OCI-LY7 (cell line): ENCODE data around the gene MAMSTR. TPM values are rescaled to one million over a fixed set of nuclear protein-coding genes. Genes with fewer than 3 reads are reported as not detected.

Experiments used
- BruUV-seq: library from RNA; stranded (reverse); fragments of 400-500 nt; replicated peaks from 2 replicates; lab custom pipeline; 2021; lab: Mats Ljungman, UMichigan
- CTCF ChIA-PET: fragments of 300-600 bp; sonication (Branson Sonifier 250); formaldehyde crosslinking; loops from one replicate; lab custom pipeline; 2022; ENCODE audit warnings: antibody characterized with exemption; ENCODE audit not compliant: unreplicated experiment; lab: Charles Lee
- POLR2A ChIA-PET: fragments of 300-600 bp; sonication (Branson Sonifier 250); formaldehyde crosslinking; loops from one replicate; lab custom pipeline; 2022; ENCODE audit warnings: antibody characterized with exemption; lab: Charles Lee
- DNase-seq: peaks from one replicate; pipeline ENCODE4 v3.0.0-alpha.2; 2015; ENCODE audit warnings: low spot score
- H2AFZ ChIP-seq: fragments of 200-600 bp; sonication (generic), shearing (Covaris generic); 2 replicates; pipeline ENCODE4 v1.6.1; 2014; ENCODE audit warnings: mild to moderate bottlenecking, antibody characterized with exemption, low read length, moderate library complexity
- H3K27ac ChIP-seq: fragments of 200-600 bp; sonication (generic); 2 replicates; pipeline ENCODE4 v1.5.1; 2014; ENCODE audit warnings: mixed run types, low read depth, mild to moderate bottlenecking, moderate library complexity, low read length, inconsistent platforms; ENCODE audit not compliant: poor library complexity, severe bottlenecking
- H3K36me3 ChIP-seq: fragments of 200-600 bp; sonication (generic); 2 replicates; pipeline ENCODE4 v1.6.1; 2014; ENCODE audit warnings: mild to moderate bottlenecking, antibody characterized with exemption, low read length, moderate library complexity, mixed read lengths; ENCODE audit not compliant: insufficient read depth
- H3K4me1 ChIP-seq: fragments of 200-600 bp; sonication (generic); 2 replicates; pipeline ENCODE4 v1.5.1; 2014; ENCODE audit warnings: mild to moderate bottlenecking, low read length; ENCODE audit not compliant: insufficient read depth, poor library complexity, severe bottlenecking
- H3K4me2 ChIP-seq: fragments of 200-600 bp; sonication (generic); 2 replicates; pipeline ENCODE4 v1.6.1; 2014; ENCODE audit warnings: mild to moderate bottlenecking, low read length
- H3K4me3 ChIP-seq: fragments of 200-600 bp; sonication (generic); 2 replicates; pipeline ENCODE4 v1.5.1; 2014; ENCODE audit warnings: mild to moderate bottlenecking, low read depth, low read length; ENCODE audit not compliant: poor library complexity, severe bottlenecking
- H3K79me2 ChIP-seq: fragments of 200-600 bp; sonication (generic); 2 replicates; pipeline ENCODE4 v1.6.1; 2016; ENCODE audit warnings: low read depth, mild to moderate bottlenecking, low read length, moderate library complexity, mixed read lengths; ENCODE audit not compliant: insufficient read depth
- H3K9me2 ChIP-seq: fragments of 200-600 bp; sonication (generic); 2 replicates; pipeline ENCODE4 v1.6.1; 2016; ENCODE audit warnings: mild to moderate bottlenecking, low read length, mixed read lengths; ENCODE audit not compliant: insufficient read depth
- H3K9me3 ChIP-seq: fragments of 200-600 bp; sonication (generic); 2 replicates; pipeline ENCODE4 v1.6.1; 2014; ENCODE audit warnings: mild to moderate bottlenecking, mixed run types, low read length, mixed read lengths
- H4K20me1 ChIP-seq: fragments of 200-600 bp; sonication (generic); 2 replicates; pipeline ENCODE4 v1.6.1; 2014; ENCODE audit warnings: mild to moderate bottlenecking, antibody characterized with exemption, low read length, moderate library complexity, mixed read lengths; ENCODE audit not compliant: insufficient read depth
- CTCF ChIP-seq: fragments of 200-600 bp; sonication (generic); conservative IDR thresholded peaks from 2 replicates; pipeline ENCODE4 v1.5.1; 2014; ENCODE audit warnings: mild to moderate bottlenecking, antibody characterized with exemption, low read length, moderate library complexity, mixed read lengths
- EZH2phosphoT487 ChIP-seq: fragments of 200-600 bp; sonication (generic); IDR thresholded peaks from 2 replicates; pipeline ENCODE4 v1.6.1; 2018; ENCODE audit warnings: low read depth, borderline replicate concordance, mild to moderate bottlenecking, mixed run types, antibody characterized with exemption, low read length, moderate library complexity, mixed read lengths
- intact Hi-C: fragments of 100-400 bp; cut with micrococcal nuclease; formaldehyde crosslinking; loops from one replicate; pipeline ENCODE4 v1.10.0; 2022; ENCODE audit not compliant: unreplicated experiment
- total RNA-seq, 2 experiments: library from RNA; depleted of rRNA in 1 of 2; stranded (reverse); fragments of >200 nt in 1 of 2; shearing (Covaris generic) in 1 of 2; gene quantifications; 2 replicates each; pipeline ENCODE4 v1.2.3, GENCODE V29; 2014 to 2022

Gene MAMSTR
- total RNA-seq, 2 experiments from 2014 or later = 1.2 TPM

- CTCF ChIA-PET = no interaction called here
- POLR2A ChIA-PET = interaction anchor here (1.3 kb wide), 1 partner anchor 9 kb away, joined by 6 read pairs; no protein-coding TSS in a partner anchor
- intact Hi-C loops = no loop called here
These were observed 2.8 kb downstream of the MAMSTR start for GRCh38 chr19:48716562-48717291.

GRCh38 chr19:48715681-48716171 is 3.8 kb downstream of the MAMSTR start:
- intact Hi-C loops = loop anchor here (2.0 kb wide), 1 partner anchor 23 kb away; no protein-coding TSS in a partner anchor
- H4K20me1 ChIP-seq = no peaks in the 10 kb centered on the region
- H3K4me3 ChIP-seq = no peak overlapping the region
- no peaks in the 10 kb centered on the region for H3K9me3 ChIP-seq
- POLR2A ChIA-PET = interaction anchor here (1.3 kb wide), 1 partner anchor 10 kb away, joined by 6 read pairs; no protein-coding TSS in a partner anchor
- CTCF ChIA-PET = no interaction called here
- H3K27ac ChIP-seq = no peak overlapping the region
- H3K36me3 ChIP-seq = no peaks in the 10 kb centered on the region
- H3K79me2 ChIP-seq = no peaks in the 10 kb centered on the region
- peak overlapping the region; percentile 94 for H3K4me2 ChIP-seq
- no peak overlapping the region for H2AFZ ChIP-seq
- no peak for TF ChIP-seq EZH2phosphoT487
- TF ChIP-seq CTCF = no peak
- BruUV-seq = no TSS peak
- no peak for DNase-seq
- H3K9me2 ChIP-seq = no peaks in the 10 kb centered on the region
- peaks cover 31% of the 10 kb centered on the region for H3K4me1 ChIP-seq

More at GRCh38 chr19:48716562-48717291, 2.8 kb downstream of the MAMSTR start:
- no peak overlapping the region for H3K4me3 ChIP-seq
- no peaks in the 10 kb centered on the region for H3K9me3 ChIP-seq
- no peaks in the 10 kb centered on the region for H4K20me1 ChIP-seq
- no peak overlapping the region for H2AFZ ChIP-seq
- H3K4me1 ChIP-seq = peaks cover 31% of the 10 kb centered on the region
- no peak for DNase-seq
- no peak overlapping the region for H3K27ac ChIP-seq
- no peak overlapping the region for H3K4me2 ChIP-seq
- no TSS peak for BruUV-seq
- no peak for TF ChIP-seq EZH2phosphoT487
- no peak for TF ChIP-seq CTCF
- H3K79me2 ChIP-seq = no peaks in the 10 kb centered on the region
- H3K36me3 ChIP-seq = no peaks in the 10 kb centered on the region
- no peaks in the 10 kb centered on the region for H3K9me2 ChIP-seq
